ENCODE measurements around the gene OTULIN.

DNA sequence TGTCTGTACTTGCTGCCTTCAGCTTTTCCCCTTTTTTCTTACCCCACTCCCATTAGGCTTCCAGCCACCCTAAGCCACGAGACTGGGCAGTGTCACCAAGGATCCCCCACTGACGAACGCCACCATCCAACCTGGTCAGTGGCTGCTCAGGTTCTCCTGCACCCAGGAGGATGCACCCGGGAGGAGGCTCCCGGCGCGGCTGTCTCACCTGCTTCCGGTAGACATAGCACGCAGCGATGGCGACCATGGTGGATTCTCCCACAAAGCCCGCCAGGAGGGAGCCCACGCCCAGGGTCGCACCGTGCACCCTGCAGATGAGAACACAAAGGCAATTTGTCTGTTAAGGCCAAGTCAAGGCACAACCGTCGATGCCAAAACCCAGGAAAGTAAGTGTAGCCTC, 48.1 kb downstream of the OTULIN start:
- TF ChIP-seq CTCF (tag by site-specific recombination; IDR thresholded peaks at IDR 0.05) (no peak), ZNF302 (tag by site-specific recombination; IDR thresholded peaks at IDR 0.05; ENCODE audit: low read depth) (no peak), BCL11A (tag by site-specific recombination; IDR thresholded peaks at IDR 0.05; ENCODE audit: low read depth) (no peak), REST (tag by site-specific recombination; IDR thresholded peaks at IDR 0.05) (no peak), YY1 (tag by site-specific recombination; IDR thresholded peaks at IDR 0.05) (no peak), ZNF138 (tag by site-specific recombination; IDR thresholded peaks at IDR 0.05; ENCODE audit: borderline replicate concordance) (no peak), ZNF19 (tag by site-specific recombination; IDR thresholded peaks at IDR 0.05; ENCODE audit: low read depth) (no peak), GLI4 (tag by site-specific recombination; IDR thresholded peaks at IDR 0.05) (no peak)
- TF ChIP-seq, protein P1, sequence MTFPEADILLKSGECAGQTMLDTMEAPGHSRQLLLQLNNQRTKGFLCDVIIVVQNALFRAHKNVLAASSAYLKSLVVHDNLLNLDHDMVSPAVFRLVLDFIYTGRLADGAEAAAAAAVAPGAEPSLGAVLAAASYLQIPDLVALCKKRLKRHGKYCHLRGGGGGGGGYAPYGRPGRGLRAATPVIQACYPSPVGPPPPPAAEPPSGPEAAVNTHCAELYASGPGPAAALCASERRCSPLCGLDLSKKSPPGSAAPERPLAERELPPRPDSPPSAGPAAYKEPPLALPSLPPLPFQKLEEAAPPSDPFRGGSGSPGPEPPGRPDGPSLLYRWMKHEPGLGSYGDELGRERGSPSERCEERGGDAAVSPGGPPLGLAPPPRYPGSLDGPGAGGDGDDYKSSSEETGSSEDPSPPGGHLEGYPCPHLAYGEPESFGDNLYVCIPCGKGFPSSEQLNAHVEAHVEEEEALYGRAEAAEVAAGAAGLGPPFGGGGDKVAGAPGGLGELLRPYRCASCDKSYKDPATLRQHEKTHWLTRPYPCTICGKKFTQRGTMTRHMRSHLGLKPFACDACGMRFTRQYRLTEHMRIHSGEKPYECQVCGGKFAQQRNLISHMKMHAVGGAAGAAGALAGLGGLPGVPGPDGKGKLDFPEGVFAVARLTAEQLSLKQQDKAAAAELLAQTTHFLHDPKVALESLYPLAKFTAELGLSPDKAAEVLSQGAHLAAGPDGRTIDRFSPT (tag by site-specific recombination; IDR thresholded peaks at IDR 0.05) = no peak
